ENCODE measurements around the gene CIZ1.
"Not testable (repeated sequence)": the region's sequence is repeated elsewhere in the genome, so short reads cannot be mapped to it uniquely, and the experiment has no call there.

Gene CIZ1, protein sequence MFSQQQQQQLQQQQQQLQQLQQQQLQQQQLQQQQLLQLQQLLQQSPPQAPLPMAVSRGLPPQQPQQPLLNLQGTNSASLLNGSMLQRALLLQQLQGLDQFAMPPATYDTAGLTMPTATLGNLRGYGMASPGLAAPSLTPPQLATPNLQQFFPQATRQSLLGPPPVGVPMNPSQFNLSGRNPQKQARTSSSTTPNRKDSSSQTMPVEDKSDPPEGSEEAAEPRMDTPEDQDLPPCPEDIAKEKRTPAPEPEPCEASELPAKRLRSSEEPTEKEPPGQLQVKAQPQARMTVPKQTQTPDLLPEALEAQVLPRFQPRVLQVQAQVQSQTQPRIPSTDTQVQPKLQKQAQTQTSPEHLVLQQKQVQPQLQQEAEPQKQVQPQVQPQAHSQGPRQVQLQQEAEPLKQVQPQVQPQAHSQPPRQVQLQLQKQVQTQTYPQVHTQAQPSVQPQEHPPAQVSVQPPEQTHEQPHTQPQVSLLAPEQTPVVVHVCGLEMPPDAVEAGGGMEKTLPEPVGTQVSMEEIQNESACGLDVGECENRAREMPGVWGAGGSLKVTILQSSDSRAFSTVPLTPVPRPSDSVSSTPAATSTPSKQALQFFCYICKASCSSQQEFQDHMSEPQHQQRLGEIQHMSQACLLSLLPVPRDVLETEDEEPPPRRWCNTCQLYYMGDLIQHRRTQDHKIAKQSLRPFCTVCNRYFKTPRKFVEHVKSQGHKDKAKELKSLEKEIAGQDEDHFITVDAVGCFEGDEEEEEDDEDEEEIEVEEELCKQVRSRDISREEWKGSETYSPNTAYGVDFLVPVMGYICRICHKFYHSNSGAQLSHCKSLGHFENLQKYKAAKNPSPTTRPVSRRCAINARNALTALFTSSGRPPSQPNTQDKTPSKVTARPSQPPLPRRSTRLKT

GRCh38 chr9:128191406-128192046 is at the start of gene CIZ1:
CIZ1 (minus strand) TSS chr9:128191572; CDS start chr9:128190857, 715 bp downstream.
- peak; percentile 74 for DNase-seq

- no peak for DNase-seq
Observed at GRCh38 chr9:128233817-128234406, 42.5 kb upstream of the CIZ1 start.

DNA sequence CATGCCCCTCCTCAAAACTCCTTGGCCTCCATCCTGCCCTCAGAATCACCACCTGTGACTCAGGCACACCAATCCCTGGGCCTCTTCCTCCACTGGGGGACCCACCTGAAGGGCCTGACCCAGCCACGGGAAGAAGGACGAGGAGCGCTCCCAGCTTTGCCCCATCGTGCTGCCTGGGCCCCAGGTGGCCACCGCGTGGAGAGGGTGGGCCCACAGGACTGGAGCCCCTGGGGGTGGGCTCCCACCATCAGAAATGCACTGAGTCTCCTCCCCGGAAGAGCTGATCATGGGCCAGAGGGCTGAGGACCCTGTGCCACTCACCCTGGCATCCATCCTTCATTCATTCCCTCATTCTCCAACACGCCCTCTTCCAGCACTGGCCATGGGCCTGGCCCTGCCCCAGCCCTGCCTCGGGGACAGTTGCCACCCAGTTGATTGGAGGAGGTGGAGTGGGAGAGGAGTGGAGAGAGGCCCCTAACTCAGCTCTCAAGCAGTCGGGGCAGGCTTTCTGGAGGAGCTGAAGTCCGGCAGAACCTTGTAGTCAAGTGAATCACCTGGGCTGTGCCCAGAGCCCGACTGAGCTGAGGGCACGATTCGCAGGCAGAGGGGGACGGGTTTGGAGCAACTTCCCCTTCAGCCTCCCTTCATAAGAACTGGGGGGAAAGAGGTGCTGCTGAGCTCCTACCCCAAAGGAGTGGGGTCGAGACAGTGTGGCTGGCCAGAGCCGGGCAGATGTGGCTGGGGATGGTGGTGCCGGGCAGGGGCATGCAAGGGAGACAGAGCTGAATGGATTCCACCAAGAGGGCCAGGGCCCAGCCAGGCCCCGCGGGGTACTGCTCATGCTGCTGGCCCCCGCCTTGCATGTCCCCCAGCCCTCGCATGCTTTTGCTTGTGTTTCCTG is 41.4 kb upstream of the CIZ1 start:
- no peak for DNase-seq

DNA sequence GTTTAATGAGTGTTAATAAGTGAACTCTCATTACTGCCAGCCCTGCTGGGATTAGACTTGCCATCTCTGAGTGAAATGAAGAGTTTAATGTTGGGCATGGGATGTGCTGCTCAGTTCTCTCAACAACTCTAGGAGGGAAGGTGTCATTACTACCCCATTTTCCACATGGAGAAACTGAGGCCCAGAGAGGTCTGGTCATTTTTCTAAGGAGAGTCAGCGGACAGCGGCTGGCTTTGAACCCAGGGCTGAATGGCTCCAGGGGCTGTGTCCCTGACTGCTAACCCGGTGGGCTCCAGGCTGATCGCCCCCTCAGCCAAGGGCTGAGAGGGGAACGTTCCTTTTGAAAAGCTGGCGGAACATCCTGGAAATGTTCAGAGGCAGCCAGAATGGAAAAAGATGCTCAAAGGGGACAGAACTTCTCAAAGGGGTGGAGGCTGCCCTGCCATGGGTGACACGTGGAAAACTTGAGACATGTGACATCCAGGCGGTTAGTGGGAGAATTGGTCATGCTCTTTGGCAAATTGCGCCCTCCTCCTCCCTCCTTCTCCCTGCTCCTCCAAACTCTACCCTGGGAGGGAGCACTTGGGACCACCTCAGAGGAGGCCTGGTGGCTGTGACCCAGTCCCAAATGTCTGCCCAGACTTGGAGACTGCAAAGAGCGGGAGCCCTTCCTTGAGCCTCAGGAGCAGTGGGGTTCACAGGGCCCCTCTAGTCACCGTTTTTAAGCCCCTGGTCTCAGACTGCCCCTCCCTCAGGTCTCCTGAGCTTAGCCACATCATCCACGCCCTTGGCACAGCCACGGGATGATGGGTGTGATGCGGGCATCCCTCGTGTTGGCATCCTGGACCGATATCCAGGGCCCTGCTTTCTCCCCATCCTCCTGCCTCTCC is 40.5 kb upstream of the CIZ1 start:
- no peak for DNase-seq

- not testable (repeated sequence) for DNase-seq
Observed at GRCh38 chr9:128230897-128231296, 39.5 kb upstream of the CIZ1 start.

DNA sequence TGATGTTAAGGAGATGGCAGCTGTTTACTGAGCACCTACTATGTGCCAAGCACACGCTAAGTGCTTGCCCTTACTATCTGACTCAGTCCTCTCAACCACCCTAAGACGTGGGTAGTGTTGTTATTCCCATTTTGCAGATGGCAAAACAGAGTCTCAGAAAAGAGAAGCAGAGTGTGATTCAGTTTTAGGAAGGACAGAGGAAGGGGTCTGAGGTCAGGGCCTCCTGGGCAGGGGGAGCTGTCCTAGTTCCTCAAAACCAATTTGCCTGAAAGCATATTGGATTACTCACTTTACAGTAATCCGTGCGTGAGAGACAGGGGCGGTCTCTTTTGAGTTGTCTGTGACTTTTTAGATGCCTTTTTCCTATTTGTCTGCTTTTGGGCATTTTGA is 35.0 kb upstream of the CIZ1 start:
- DNase-seq = no peak

DNA sequence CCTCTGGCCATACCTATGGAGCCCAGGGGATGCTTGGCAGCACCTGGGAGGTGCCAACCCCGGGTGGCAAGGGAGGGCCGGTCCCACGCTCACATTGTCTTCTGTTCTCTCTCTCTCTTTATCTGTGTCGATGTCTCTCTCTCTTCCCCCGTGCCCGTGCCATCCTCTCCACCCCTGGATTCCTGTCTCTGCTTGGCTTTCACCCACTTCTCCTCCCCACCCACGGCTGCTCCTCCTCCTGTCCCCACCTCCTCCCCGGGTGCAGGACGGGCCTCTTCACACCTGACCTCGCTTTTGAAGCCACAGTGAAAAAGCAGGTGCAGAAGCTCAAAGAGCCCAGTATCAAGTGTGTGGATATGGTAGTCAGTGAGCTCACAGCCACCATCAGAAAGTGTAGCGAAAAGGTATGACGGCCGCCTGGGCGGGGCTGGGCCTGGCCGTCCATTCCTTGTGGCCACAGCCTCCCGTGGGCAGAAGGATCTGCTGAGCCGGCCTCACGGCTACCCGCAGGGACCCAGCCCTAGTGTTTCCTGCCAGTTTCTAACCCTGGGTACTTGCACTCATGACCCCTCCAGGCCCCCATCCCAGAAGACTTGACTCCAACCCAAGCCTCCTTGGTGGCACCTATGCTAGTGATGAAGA is 34.5 kb upstream of the CIZ1 start:
- DNase-seq = no peak

- DNase-seq = no peak
Observed at GRCh38 chr9:128224877-128225276, 33.5 kb upstream of the CIZ1 start.

GRCh38 chr9:128222880-128223670 is 31.7 kb upstream of the CIZ1 start:
- DNase-seq = no peak

DNA sequence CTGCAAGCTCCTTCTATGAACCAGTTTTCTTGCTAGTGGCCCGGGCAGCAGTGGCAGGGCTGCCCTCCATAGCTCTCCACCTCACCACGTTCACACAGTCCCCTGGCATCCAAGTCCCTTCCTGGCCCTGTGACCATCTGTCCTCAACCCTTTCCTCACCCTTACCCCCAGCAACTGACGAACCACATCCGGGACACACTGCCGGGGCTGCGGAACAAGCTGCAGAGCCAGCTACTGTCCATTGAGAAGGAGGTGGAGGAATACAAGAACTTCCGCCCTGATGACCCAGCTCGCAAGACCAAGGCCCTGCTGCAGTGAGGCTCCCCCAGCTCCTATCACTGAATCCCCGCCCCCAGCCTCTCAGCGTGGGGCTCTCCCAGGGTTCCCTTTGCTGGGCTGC is 30.7 kb upstream of the CIZ1 start:
- no peak for DNase-seq

DNA sequence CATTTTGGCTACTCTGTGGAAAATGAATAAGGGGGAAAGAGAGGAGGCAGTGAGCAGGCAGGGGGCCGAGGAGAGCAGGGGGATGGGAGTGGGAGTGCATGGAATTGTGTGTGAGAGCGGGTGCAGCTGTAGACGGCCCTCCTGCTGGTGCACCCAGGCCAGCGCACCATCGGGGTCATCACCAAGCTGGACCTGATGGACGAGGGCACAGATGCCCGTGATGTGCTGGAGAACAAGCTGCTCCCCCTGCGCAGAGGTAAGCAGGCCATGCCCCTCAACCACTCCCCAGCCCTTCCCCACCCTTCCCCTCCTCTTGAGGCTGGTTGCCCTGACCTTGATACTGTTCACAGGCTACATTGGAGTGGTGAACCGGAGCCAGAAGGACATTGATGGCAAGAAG is 28.5 kb upstream of the CIZ1 start:
- DNase-seq = no peak

DNA sequence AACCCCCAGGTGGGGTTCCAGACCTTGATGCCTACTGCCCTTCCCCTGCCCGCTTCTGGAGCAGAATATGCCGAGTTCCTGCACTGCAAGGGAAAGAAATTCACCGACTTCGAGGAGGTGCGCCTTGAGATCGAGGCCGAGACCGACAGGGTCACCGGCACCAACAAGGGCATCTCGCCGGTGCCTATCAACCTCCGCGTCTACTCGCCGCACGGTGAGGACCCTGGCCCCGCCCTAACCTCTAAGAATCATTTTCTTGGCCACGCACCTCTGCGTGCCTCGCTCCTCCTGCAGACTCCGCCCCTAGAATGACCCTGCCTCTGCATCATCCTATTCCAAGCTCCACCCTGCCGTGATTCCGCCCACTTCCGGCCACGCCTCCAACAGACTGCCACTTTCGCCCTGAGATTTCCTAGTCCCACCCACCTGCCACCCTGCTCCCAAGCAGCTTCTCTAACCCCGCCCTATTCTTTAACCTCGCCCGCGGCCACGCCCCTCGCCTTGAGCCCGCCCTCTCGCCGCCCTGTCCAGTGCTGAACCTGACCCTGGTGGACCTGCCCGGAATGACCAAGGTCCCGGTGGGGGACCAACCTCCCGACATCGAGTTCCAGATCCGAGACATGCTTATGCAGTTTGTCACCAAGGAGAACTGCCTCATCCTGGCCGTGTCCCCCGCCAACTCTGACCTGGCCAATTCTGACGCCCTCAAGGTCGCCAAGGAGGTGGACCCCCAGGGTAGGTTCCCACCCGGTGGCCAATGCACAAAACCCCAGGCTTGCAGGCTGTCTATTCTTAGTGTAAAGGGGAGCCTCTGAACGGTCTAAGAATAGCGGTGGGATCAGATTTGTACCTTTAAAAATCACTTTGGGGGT is 27.4 kb upstream of the CIZ1 start:
- DNase-seq = no peak

DNA sequence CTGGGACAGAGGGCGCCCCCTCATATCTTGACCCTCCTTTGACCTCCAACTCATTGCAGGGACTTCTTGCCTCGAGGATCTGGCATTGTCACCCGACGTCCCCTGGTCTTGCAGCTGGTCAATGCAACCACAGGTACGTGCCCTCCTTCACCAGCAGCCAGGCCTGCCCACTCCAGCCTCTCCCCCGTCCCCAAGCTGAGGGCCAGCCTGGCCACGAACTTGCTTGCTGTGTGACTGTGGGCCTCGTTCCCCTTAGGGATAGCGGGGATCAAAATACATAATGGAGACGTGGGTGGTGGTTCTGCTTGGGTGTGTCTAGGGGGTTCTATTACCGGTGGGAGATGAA is 26.8 kb upstream of the CIZ1 start:
- DNase-seq = no peak

GRCh38 chr9:128216781-128217553 is 25.6 kb upstream of the CIZ1 start:
- DNase-seq = no peak

DNA sequence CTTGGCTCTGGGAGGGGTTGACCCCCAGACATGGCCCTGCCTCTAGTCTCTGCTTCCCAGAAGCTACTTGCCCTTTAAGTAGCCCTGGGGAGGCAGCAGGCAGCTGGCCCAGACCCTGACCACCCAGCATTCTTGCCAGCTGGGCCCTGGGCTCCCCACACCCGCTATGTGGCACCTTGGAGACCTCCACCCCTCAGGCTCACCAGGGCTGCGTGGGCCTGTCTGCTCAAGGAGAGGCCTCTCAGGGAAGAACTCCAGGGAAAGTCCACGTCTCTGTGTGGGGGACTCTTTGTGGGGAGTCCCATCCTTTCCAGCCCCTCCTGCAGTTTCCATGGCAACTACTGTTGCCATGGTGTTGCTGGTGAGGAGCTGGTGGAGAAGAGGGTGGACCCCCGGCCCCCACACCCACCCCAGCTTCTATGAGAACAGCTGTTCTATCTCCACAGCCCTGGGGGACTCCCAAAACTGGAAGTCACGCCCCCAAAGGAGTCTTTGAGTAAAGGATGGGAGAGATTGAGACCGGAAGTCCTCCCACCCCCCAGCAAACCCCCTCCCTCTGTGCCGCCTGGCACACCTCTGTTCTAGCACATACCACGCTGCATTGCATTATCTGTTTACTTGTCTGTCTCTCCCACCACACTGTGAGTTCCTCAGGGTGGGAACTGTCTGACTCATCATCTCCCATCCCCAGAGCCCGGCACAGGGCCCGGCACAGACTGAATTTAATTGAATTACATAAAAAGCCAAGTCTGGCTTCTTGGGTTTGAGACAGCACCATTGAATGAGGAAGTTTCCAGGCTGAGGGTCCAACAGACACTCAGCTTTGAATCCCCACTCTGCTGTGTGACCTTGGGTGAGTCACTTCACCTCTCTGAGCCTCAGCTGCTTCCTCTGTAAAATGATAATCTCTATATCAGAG is 24.4 kb upstream of the CIZ1 start:
- DNase-seq = no peak
